ENCODE data around the gene THAP3.
"Not testable (repeated sequence)": the region's sequence is repeated elsewhere in the genome, so short reads cannot be mapped to it uniquely, and the experiment has no call there.

The THAP3 gene

GRCh38 chr1:6635161-6635909 lies 10.7 kb downstream of the THAP3 start:
- no peak for DNase-seq (ENCODE audit: low read depth)

- no peak for DNase-seq (ENCODE audit: low read depth)
Measured at GRCh38 chr1:6635910-6636760, 11.5 kb downstream of the THAP3 start.

GRCh38 chr1:6636778-6637177 lies 12.1 kb downstream of the THAP3 start:
- not testable (repeated sequence) for DNase-seq (ENCODE audit: low read depth)

- DNase-seq (ENCODE audit: low read depth): no peak
Measured at GRCh38 chr1:6637770-6638169, 13.1 kb downstream of the THAP3 start.

- no peak for DNase-seq (ENCODE audit: low read depth)
Measured at GRCh38 chr1:6638226-6638625, 13.6 kb downstream of the THAP3 start.

GRCh38 chr1:6640867-6641266 lies 16.2 kb downstream of the THAP3 start:
- DNase-seq (ENCODE audit: low read depth): not testable (repeated sequence)

- DNase-seq (ENCODE audit: low read depth): no peak
Measured at GRCh38 chr1:6645018-6645417, 20.4 kb downstream of the THAP3 start.

GRCh38 chr1:6646499-6647148 lies 22.0 kb downstream of the THAP3 start:
- DNase-seq (ENCODE audit: low read depth): peak; percentile 19

- DNase-seq (ENCODE audit: low read depth): no peak
Measured at GRCh38 chr1:6648556-6648955, 23.9 kb downstream of the THAP3 start.

- no peak for DNase-seq (ENCODE audit: low read depth)
Measured at GRCh38 chr1:6651909-6652308, 27.2 kb downstream of the THAP3 start.

- no peak for DNase-seq (ENCODE audit: low read depth)
Measured at GRCh38 chr1:6652986-6653385, 28.3 kb downstream of the THAP3 start.

- DNase-seq (ENCODE audit: low read depth): no peak
Measured at GRCh38 chr1:6653436-6654290, 29.0 kb downstream of the THAP3 start.

GRCh38 chr1:6657138-6657537 lies 32.5 kb downstream of the THAP3 start:
- DNase-seq (ENCODE audit: low read depth): no peak

GRCh38 chr1:6658359-6659060 lies 33.8 kb downstream of the THAP3 start:
- DNase-seq (ENCODE audit: low read depth): no peak

- no peak for DNase-seq (ENCODE audit: low read depth)
Measured at GRCh38 chr1:6660415-6661049, 35.9 kb downstream of the THAP3 start.

- not testable (repeated sequence) for DNase-seq (ENCODE audit: low read depth)
Measured at GRCh38 chr1:6662468-6662867, 37.8 kb downstream of the THAP3 start.

GRCh38 chr1:6666696-6667095 lies 42.0 kb downstream of the THAP3 start:
- DNase-seq (ENCODE audit: low read depth): no peak

- DNase-seq (ENCODE audit: low read depth): no peak
Measured at GRCh38 chr1:6667139-6667538, 42.5 kb downstream of the THAP3 start.

- DNase-seq (ENCODE audit: low read depth): no peak
Measured at GRCh38 chr1:6668503-6668902, 43.8 kb downstream of the THAP3 start.

- DNase-seq (ENCODE audit: low read depth): no peak
Measured at GRCh38 chr1:6672558-6672957, 47.9 kb downstream of the THAP3 start.
